Ammon's horn (tissue), 1 donor: ENCODE data around the gene BAZ1A.
"Not testable (repeated sequence)": the region's sequence is repeated elsewhere in the genome, so short reads cannot be mapped to it uniquely, and the experiment has no call there.

Experiments used
- DNase-seq: peaks from one replicate; pipeline ENCODE4 v3.0.0-alpha.2; 2016; ENCODE audit warnings: low spot score

BAZ1A gene

GRCh38 chr14:34857689-34858449 lies 17.3 kb downstream of the BAZ1A start:
- DNase-seq = no peak

GRCh38 chr14:34853041-34853440 lies 22.1 kb downstream of the BAZ1A start:
- no peak for DNase-seq

GRCh38 chr14:34851395-34851794 lies 23.8 kb downstream of the BAZ1A start:
- DNase-seq = no peak

GRCh38 chr14:34845869-34846268 lies 29.3 kb downstream of the BAZ1A start:
- no peak for DNase-seq

- no peak for DNase-seq
Observed at GRCh38 chr14:34843011-34843554, 32.1 kb downstream of the BAZ1A start.

GRCh38 chr14:34837801-34838322 lies 37.3 kb downstream of the BAZ1A start:
- DNase-seq = peak; percentile 27

GRCh38 chr14:34835312-34835711 lies 39.8 kb downstream of the BAZ1A start:
- DNase-seq = no peak

GRCh38 chr14:34833549-34834523 lies 41.3 kb downstream of the BAZ1A start:
- DNase-seq = no peak

GRCh38 chr14:34826661-34827060 lies 48.5 kb downstream of the BAZ1A start:
- no peak for DNase-seq

- no peak for DNase-seq
Observed at GRCh38 chr14:34824826-34825225, 50.3 kb downstream of the BAZ1A start.

GRCh38 chr14:34824256-34824655 lies 50.9 kb downstream of the BAZ1A start:
- no peak for DNase-seq

- DNase-seq = no peak
Observed at GRCh38 chr14:34817768-34818167, 57.4 kb downstream of the BAZ1A start.

- DNase-seq = no peak
Observed at GRCh38 chr14:34810028-34810427, 65.1 kb downstream of the BAZ1A start.

GRCh38 chr14:34806257-34806656 lies 68.9 kb downstream of the BAZ1A start:
- DNase-seq = no peak

- DNase-seq = no peak
Observed at GRCh38 chr14:34804933-34805332, 70.2 kb downstream of the BAZ1A start.

- not testable (repeated sequence) for DNase-seq
Observed at GRCh38 chr14:34798861-34799260, 76.3 kb downstream of the BAZ1A start.

- no peak for DNase-seq
Observed at GRCh38 chr14:34797747-34798583, 77.2 kb downstream of the BAZ1A start.

- no peak for DNase-seq
Observed at GRCh38 chr14:34796902-34797301, 78.3 kb downstream of the BAZ1A start.

- no peak for DNase-seq
Observed at GRCh38 chr14:34794941-34795340, 80.2 kb downstream of the BAZ1A start.

GRCh38 chr14:34794217-34794616 lies 80.9 kb downstream of the BAZ1A start:
- DNase-seq = no peak

GRCh38 chr14:34792598-34792997 lies 82.6 kb downstream of the BAZ1A start:
- no peak for DNase-seq
